HG02885 (cell line): ENCODE data around the gene GALNT17.

Experiments
- ATAC-seq: cut with Tn5 transposase; IDR thresholded peaks from one replicate; pipeline ENCODE4 v1.9.1; 2021; ENCODE audit warnings: mild to moderate bottlenecking; ENCODE audit not compliant: unreplicated experiment, poor library complexity

The GALNT17 gene

GRCh38 chr7:71484380-71484779 is 352.4 kb downstream of the GALNT17 start:
- no peak for ATAC-seq

- no peak for ATAC-seq
Measured at GRCh38 chr7:71485586-71485985, 353.6 kb downstream of the GALNT17 start.

- ATAC-seq = no peak
Measured at GRCh38 chr7:71486414-71486813, 354.5 kb downstream of the GALNT17 start.

GRCh38 chr7:71486856-71487628 is 355.1 kb downstream of the GALNT17 start:
- no peak for ATAC-seq

GRCh38 chr7:71488308-71488707 is 356.4 kb downstream of the GALNT17 start:
- no peak for ATAC-seq

- no peak for ATAC-seq
Measured at GRCh38 chr7:71491336-71491735, 359.4 kb downstream of the GALNT17 start.

- no peak for ATAC-seq
Measured at GRCh38 chr7:71495828-71496227, 363.9 kb downstream of the GALNT17 start.

GRCh38 chr7:71497256-71497946 is 365.5 kb downstream of the GALNT17 start:
- ATAC-seq = no peak

- no peak for ATAC-seq
Measured at GRCh38 chr7:71498381-71498780, 366.4 kb downstream of the GALNT17 start.

- no peak for ATAC-seq
Measured at GRCh38 chr7:71504697-71505441, 372.9 kb downstream of the GALNT17 start.

GRCh38 chr7:71506822-71507221 is 374.9 kb downstream of the GALNT17 start:
- ATAC-seq = no peak

GRCh38 chr7:71507680-71508602 is 376.0 kb downstream of the GALNT17 start:
- no peak for ATAC-seq

GRCh38 chr7:71509381-71509780 is 377.4 kb downstream of the GALNT17 start:
- no peak for ATAC-seq

- no peak for ATAC-seq
Measured at GRCh38 chr7:71511361-71511807, 379.4 kb downstream of the GALNT17 start.

- no peak for ATAC-seq
Measured at GRCh38 chr7:71517940-71518699, 386.2 kb downstream of the GALNT17 start.

GRCh38 chr7:71518880-71519279 is 386.9 kb downstream of the GALNT17 start:
- ATAC-seq = no peak

GRCh38 chr7:71521506-71521905 is 389.6 kb downstream of the GALNT17 start:
- no peak for ATAC-seq

- ATAC-seq = no peak
Measured at GRCh38 chr7:71526106-71526505, 394.2 kb downstream of the GALNT17 start.

GRCh38 chr7:71527213-71527612 is 395.3 kb downstream of the GALNT17 start:
- no peak for ATAC-seq
